ENCODE measurements around the gene GID8.

DNA sequence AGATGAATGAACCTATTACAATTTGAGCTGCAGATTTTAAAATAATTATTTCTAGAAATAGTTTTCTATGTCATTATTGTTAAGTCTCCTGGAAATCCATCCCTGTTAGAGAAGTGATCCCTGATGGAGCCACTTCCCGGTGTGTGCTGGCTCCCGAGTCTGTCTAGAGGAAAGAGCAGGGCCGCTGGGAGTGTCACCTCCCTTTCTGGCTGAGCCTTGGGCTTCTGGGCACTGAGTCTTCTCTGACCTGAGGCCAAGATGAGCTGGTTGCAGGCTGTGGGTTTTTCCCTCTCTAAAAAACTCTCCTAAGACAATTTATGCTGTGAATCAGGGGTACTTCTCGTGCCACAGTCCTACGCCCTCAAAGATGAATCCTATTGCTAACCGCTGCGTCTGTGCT, 47.5 kb upstream of the GID8 start:
- TF ChIP-seq, protein P1, sequence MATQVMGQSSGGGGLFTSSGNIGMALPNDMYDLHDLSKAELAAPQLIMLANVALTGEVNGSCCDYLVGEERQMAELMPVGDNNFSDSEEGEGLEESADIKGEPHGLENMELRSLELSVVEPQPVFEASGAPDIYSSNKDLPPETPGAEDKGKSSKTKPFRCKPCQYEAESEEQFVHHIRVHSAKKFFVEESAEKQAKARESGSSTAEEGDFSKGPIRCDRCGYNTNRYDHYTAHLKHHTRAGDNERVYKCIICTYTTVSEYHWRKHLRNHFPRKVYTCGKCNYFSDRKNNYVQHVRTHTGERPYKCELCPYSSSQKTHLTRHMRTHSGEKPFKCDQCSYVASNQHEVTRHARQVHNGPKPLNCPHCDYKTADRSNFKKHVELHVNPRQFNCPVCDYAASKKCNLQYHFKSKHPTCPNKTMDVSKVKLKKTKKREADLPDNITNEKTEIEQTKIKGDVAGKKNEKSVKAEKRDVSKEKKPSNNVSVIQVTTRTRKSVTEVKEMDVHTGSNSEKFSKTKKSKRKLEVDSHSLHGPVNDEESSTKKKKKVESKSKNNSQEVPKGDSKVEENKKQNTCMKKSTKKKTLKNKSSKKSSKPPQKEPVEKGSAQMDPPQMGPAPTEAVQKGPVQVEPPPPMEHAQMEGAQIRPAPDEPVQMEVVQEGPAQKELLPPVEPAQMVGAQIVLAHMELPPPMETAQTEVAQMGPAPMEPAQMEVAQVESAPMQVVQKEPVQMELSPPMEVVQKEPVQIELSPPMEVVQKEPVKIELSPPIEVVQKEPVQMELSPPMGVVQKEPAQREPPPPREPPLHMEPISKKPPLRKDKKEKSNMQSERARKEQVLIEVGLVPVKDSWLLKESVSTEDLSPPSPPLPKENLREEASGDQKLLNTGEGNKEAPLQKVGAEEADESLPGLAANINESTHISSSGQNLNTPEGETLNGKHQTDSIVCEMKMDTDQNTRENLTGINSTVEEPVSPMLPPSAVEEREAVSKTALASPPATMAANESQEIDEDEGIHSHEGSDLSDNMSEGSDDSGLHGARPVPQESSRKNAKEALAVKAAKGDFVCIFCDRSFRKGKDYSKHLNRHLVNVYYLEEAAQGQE (IDR thresholded peaks at IDR 0.05; ENCODE audit: borderline replicate concordance): no peak
- TF ChIP-seq, protein P2, sequence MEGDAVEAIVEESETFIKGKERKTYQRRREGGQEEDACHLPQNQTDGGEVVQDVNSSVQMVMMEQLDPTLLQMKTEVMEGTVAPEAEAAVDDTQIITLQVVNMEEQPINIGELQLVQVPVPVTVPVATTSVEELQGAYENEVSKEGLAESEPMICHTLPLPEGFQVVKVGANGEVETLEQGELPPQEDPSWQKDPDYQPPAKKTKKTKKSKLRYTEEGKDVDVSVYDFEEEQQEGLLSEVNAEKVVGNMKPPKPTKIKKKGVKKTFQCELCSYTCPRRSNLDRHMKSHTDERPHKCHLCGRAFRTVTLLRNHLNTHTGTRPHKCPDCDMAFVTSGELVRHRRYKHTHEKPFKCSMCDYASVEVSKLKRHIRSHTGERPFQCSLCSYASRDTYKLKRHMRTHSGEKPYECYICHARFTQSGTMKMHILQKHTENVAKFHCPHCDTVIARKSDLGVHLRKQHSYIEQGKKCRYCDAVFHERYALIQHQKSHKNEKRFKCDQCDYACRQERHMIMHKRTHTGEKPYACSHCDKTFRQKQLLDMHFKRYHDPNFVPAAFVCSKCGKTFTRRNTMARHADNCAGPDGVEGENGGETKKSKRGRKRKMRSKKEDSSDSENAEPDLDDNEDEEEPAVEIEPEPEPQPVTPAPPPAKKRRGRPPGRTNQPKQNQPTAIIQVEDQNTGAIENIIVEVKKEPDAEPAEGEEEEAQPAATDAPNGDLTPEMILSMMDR (IDR thresholded peaks at IDR 0.05; ENCODE audit: poor library complexity, severe bottlenecking): no peak
- TF ChIP-seq EZH2 (IDR thresholded peaks at IDR 0.05; ENCODE audit: borderline replicate concordance, insufficient read depth, low read length, poor library complexity, severe bottlenecking) (no peak), TAF1 (IDR thresholded peaks at IDR 0.05; ENCODE audit: low read depth) (no peak), POLR2AphosphoS5 (IDR thresholded peaks at IDR 0.05) (no peak)
